ENCODE measurements around the gene EMILIN3. TPM values are rescaled to one million over a fixed set of nuclear protein-coding genes. Genes with fewer than 3 reads are reported as not detected.

EMILIN3 gene
- total and polyA plus RNA-seq, 2 of the 8 experiments (the other 6 are each of a cell fraction or from before 2014, with no cell fraction given): 3.8 to 5.2 TPM

GRCh38 chr20:41367393-41367695, 726 bp upstream of the EMILIN3 start (continued):
- TF ChIP-seq, protein P1, sequence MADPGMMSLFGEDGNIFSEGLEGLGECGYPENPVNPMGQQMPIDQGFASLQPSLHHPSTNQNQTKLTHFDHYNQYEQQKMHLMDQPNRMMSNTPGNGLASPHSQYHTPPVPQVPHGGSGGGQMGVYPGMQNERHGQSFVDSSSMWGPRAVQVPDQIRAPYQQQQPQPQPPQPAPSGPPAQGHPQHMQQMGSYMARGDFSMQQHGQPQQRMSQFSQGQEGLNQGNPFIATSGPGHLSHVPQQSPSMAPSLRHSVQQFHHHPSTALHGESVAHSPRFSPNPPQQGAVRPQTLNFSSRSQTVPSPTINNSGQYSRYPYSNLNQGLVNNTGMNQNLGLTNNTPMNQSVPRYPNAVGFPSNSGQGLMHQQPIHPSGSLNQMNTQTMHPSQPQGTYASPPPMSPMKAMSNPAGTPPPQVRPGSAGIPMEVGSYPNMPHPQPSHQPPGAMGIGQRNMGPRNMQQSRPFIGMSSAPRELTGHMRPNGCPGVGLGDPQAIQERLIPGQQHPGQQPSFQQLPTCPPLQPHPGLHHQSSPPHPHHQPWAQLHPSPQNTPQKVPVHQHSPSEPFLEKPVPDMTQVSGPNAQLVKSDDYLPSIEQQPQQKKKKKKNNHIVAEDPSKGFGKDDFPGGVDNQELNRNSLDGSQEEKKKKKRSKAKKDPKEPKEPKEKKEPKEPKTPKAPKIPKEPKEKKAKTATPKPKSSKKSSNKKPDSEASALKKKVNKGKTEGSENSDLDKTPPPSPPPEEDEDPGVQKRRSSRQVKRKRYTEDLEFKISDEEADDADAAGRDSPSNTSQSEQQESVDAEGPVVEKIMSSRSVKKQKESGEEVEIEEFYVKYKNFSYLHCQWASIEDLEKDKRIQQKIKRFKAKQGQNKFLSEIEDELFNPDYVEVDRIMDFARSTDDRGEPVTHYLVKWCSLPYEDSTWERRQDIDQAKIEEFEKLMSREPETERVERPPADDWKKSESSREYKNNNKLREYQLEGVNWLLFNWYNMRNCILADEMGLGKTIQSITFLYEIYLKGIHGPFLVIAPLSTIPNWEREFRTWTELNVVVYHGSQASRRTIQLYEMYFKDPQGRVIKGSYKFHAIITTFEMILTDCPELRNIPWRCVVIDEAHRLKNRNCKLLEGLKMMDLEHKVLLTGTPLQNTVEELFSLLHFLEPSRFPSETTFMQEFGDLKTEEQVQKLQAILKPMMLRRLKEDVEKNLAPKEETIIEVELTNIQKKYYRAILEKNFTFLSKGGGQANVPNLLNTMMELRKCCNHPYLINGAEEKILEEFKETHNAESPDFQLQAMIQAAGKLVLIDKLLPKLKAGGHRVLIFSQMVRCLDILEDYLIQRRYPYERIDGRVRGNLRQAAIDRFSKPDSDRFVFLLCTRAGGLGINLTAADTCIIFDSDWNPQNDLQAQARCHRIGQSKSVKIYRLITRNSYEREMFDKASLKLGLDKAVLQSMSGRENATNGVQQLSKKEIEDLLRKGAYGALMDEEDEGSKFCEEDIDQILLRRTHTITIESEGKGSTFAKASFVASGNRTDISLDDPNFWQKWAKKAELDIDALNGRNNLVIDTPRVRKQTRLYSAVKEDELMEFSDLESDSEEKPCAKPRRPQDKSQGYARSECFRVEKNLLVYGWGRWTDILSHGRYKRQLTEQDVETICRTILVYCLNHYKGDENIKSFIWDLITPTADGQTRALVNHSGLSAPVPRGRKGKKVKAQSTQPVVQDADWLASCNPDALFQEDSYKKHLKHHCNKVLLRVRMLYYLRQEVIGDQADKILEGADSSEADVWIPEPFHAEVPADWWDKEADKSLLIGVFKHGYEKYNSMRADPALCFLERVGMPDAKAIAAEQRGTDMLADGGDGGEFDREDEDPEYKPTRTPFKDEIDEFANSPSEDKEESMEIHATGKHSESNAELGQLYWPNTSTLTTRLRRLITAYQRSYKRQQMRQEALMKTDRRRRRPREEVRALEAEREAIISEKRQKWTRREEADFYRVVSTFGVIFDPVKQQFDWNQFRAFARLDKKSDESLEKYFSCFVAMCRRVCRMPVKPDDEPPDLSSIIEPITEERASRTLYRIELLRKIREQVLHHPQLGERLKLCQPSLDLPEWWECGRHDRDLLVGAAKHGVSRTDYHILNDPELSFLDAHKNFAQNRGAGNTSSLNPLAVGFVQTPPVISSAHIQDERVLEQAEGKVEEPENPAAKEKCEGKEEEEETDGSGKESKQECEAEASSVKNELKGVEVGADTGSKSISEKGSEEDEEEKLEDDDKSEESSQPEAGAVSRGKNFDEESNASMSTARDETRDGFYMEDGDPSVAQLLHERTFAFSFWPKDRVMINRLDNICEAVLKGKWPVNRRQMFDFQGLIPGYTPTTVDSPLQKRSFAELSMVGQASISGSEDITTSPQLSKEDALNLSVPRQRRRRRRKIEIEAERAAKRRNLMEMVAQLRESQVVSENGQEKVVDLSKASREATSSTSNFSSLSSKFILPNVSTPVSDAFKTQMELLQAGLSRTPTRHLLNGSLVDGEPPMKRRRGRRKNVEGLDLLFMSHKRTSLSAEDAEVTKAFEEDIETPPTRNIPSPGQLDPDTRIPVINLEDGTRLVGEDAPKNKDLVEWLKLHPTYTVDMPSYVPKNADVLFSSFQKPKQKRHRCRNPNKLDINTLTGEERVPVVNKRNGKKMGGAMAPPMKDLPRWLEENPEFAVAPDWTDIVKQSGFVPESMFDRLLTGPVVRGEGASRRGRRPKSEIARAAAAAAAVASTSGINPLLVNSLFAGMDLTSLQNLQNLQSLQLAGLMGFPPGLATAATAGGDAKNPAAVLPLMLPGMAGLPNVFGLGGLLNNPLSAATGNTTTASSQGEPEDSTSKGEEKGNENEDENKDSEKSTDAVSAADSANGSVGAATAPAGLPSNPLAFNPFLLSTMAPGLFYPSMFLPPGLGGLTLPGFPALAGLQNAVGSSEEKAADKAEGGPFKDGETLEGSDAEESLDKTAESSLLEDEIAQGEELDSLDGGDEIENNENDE (IDR thresholded peaks at IDR 0.05; ENCODE audit: insufficient replicate concordance, low read length): no peak
- TF ChIP-seq TEAD4 (IDR thresholded peaks at IDR 0.05; ENCODE audit: low read depth, low read length): no peak

Data from H1 (cell line).